HepG2 (cell line): ENCODE results near the gene POLR1H. TPM values are rescaled to one million over a fixed set of nuclear protein-coding genes. Genes with fewer than 3 reads are reported as not detected.

Experiments used
- ARID4A ChIP-seq: sonication (generic); formaldehyde crosslinking; IDR thresholded peaks from 2 replicates; pipeline ENCODE4 v1.5.0; 2020; ENCODE audit warnings: mild to moderate bottlenecking, missing genetic modification reagents, borderline replicate concordance
- DNMT1 ChIP-seq: sonication (generic); formaldehyde crosslinking; IDR thresholded peaks from 2 replicates; pipeline ENCODE4 v1.5.1; 2020; ENCODE audit warnings: mild to moderate bottlenecking, missing genetic modification reagents
- DRAP1 ChIP-seq: IDR thresholded peaks from 2 replicates; pipeline ENCODE4 v1.6.1; 2016; ENCODE audit warnings: missing genetic modification reagents, missing compliant biosample characterization
- E2F2 ChIP-seq: sonication (generic); formaldehyde crosslinking; IDR thresholded peaks from 2 replicates; pipeline ENCODE4 v1.4.0; 2020; ENCODE audit warnings: missing genetic modification reagents, borderline replicate concordance
- GABPB1 ChIP-seq: IDR thresholded peaks from 2 replicates; pipeline ENCODE4 v1.6.1; 2016; ENCODE audit warnings: mild to moderate bottlenecking, missing genetic modification reagents, moderate library complexity, missing compliant biosample characterization
- GTF2F1 ChIP-seq: fragments of 150-350 bp; IDR thresholded peaks from 2 replicates; pipeline ENCODE4 v1.6.1; 2014; ENCODE audit warnings: low read length
- NR2F1 ChIP-seq, 2 experiments: fragments of 450-650 bp in 1 of 2; formaldehyde crosslinking in 1 of 2; IDR thresholded peaks; 2 replicates each; pipeline versions ENCODE4 v1.5.0 to v1.6.1; 2016 to 2020; ENCODE audit warnings: mild to moderate bottlenecking in 1 of 2, missing compliant biosample characterization in 1 of 2, missing genetic modification reagents in 1 of 2, moderate library complexity in 1 of 2
- PHF21A ChIP-seq: sonication (generic); formaldehyde crosslinking; IDR thresholded peaks from 2 replicates; pipeline ENCODE4 v1.5.0; 2020; ENCODE audit warnings: mild to moderate bottlenecking, missing genetic modification reagents
- POLR2A ChIP-seq, 2 experiments: IDR thresholded peaks; 2 replicates each; pipeline ENCODE4 v1.6.1; 2011; ENCODE audit warnings: low read depth in 2 of 2, low read length in 2 of 2, mild to moderate bottlenecking in 1 of 2, moderate library complexity in 1 of 2; ENCODE audit not compliant: insufficient read depth in 1 of 2
- RAD51 ChIP-seq: fragments of 450-650 bp; IDR thresholded peaks from 2 replicates; pipeline ENCODE4 v1.6.1; 2016; ENCODE audit warnings: borderline replicate concordance
- SRSF9 ChIP-seq: fragments of 200-400 bp; formaldehyde crosslinking; IDR thresholded peaks from 2 replicates; pipeline ENCODE4 v1.6.1; 2018; ENCODE audit warnings: borderline replicate concordance, mild to moderate bottlenecking, low read depth, low read length; ENCODE audit not compliant: insufficient read depth, poor library complexity, severe bottlenecking
- ZBTB39 ChIP-seq: sonication (generic); formaldehyde crosslinking; IDR thresholded peaks from 2 replicates; pipeline ENCODE4 v1.5.0; 2020; ENCODE audit warnings: missing genetic modification reagents
- ZKSCAN5 ChIP-seq: sonication (generic); formaldehyde crosslinking; IDR thresholded peaks from 2 replicates; pipeline ENCODE4 v1.5.1; 2020; ENCODE audit warnings: mild to moderate bottlenecking, missing genetic modification reagents
- ZXDC ChIP-seq: sonication (generic); formaldehyde crosslinking; IDR thresholded peaks from 2 replicates; pipeline ENCODE4 v1.5.0; 2020; ENCODE audit warnings: mild to moderate bottlenecking, missing genetic modification reagents
- polyA plus RNA-seq, 8 experiments: library from polyadenylated mRNA; depleted of rRNA in 3 of 8; stranded (reverse) in 7 of 8; unstranded in 1 of 8; fragments of >200 nt; fragmentation: Illumina TruSeq in 4 of 8; extraction: Trizol in 4 of 8; gene quantifications; 2 replicates each; pipeline versions ENCODE4 v1.2.1 to v1.2.3, GENCODE V29; 2011 to 2016; ENCODE audit warnings: low read depth in 4 of 8, missing spikeins in 1 of 8, mixed read lengths in 1 of 8; ENCODE audit not compliant: insufficient read depth in 1 of 8
- total RNA-seq, 5 experiments: library from RNA; depleted of rRNA; stranded (reverse); fragments of >200 nt; fragmentation: Illumina TruSeq; extraction: Trizol; gene quantifications; 2 replicates each; pipeline ENCODE4 v1.2.3, GENCODE V29; 2016; ENCODE audit warnings: low read depth in 1 of 5

Gene POLR1H
- total and polyA plus RNA-seq, 2 of the 13 experiments (the other 11 are each of a cell fraction or from before 2014, with no cell fraction given) = 61.4 to 79.8 TPM

- no peak; the same call in 1 of the 2 replicates for TF ChIP-seq ZXDC (CRISPR knock-in tag)
- TF ChIP-seq PHF21A = peak; percentile 90; the same call in 1 of the 2 replicates
- TF ChIP-seq E2F2 = no peak
- no peak; the same call in 1 of the 2 replicates for TF ChIP-seq DRAP1 (CRISPR knock-in tag)
- TF ChIP-seq POLR2A (IDR thresholded peaks at IDR 0.05; ENCODE audit: insufficient read depth in 1 of 2, low read depth in 2 of 2, low read length in 2 of 2) = peak in 1 of 2 experiments; percentile 74; a peak in 2 of 4 replicates
- TF ChIP-seq GABPB1 (CRISPR knock-in tag) = peak; percentile 87
- peak; percentile 92; the same call in 1 of the 2 replicates for TF ChIP-seq ZBTB39 (CRISPR knock-in tag)
- TF ChIP-seq ARID4A = peak; percentile 87
- TF ChIP-seq GTF2F1 = no peak
- TF ChIP-seq NR2F1 (CRISPR knock-in tag; IDR thresholded peaks at IDR 0.05) = peak in 1 of 2 experiments; percentile 36; a peak in 1 of 4 replicates
- TF ChIP-seq DNMT1 (CRISPR knock-in tag) = peak; percentile 78; the same call in 1 of the 2 replicates
- no peak for TF ChIP-seq SRSF9
- TF ChIP-seq RAD51 = no peak
- TF ChIP-seq ZKSCAN5 (CRISPR knock-in tag) = 0 out of 2 replicates have a peak, but pooled peaks have one; percentile 35
Measured at GRCh38 chr6:30100585-30101443, 39.7 kb downstream of the POLR1H start (continued).
